Adrenal gland (tissue), 12 donors: Measurements from ENCODE around the gene PPM1D. TPM values are rescaled to one million over a fixed set of nuclear protein-coding genes. Genes with fewer than 3 reads are reported as not detected.

ENCODE experiments used
- DNase-seq, 7 donors: peaks; one replicate each; pipeline ENCODE4 v3.0.0-alpha.2; 2019 to 2020
- H3K27ac ChIP-seq, 5 donors: fragments of 200-600 bp; sonication (generic) in 4 of 5; 1 replicate in 3 of 5; 2 replicates in 2 of 5; pipeline versions ENCODE4 v1.5.1 to v1.8.0; 2016 to 2020; ENCODE audit warnings: mild to moderate bottlenecking in 1 of 5
- H3K27me3 ChIP-seq: fragments of 200-600 bp; 2 replicates; pipeline ENCODE4 v1.8.0; 2021
- H3K36me3 ChIP-seq, 2 donors: fragments of 200-600 bp; replicated peaks in 1 of 2; 1 replicate in 1 of 2; 2 replicates in 1 of 2; pipeline versions ENCODE4 v1.5.1 to v1.8.0; 2018 to 2022
- H3K4me1 ChIP-seq, 2 donors: fragments of 200-600 bp; replicated peaks in 1 of 2; 1 replicate in 1 of 2; 2 replicates in 1 of 2; pipeline versions ENCODE4 v1.5.1 to v1.8.0; 2018 to 2021
- H3K4me3 ChIP-seq, 4 donors: fragments of 200-600 bp; sonication (generic) in 3 of 4; one replicate each; pipeline ENCODE4 v1.5.1; 2016 to 2018
- H3K9me3 ChIP-seq, 3 donors: fragments of 200-600 bp; sonication (generic) in 1 of 3; replicated peaks in 1 of 3; 1 replicate in 2 of 3; 2 replicates in 1 of 3; pipeline versions ENCODE4 v1.5.1 to v1.8.0; 2016 to 2021
- POLR2A ChIP-seq, 2 donors: fragments of 450-650 bp; IDR thresholded peaks; one replicate each; pipeline ENCODE4 v1.6.1; 2017; ENCODE audit warnings: antibody characterized with exemption in 2 of 2, mild to moderate bottlenecking in 2 of 2, moderate library complexity in 1 of 2
- WGBS, 4 donors: extraction: QIAGEN DNeasy Blood & Tissue Kit in 2 of 4; methylation state at CpG; one replicate each; pipeline versions ENCODE4 v1.1.5 to v1.1.7; 2013 to 2017; 5-methylcytosine and 5-hydroxymethylcytosine counted together
- intact Hi-C, 2 donors: fragments of 100-400 bp; cut with DNase I; formaldehyde crosslinking; loops; one replicate each; pipeline versions ENCODE4 v1.14.1 to v1.15.0; 2022 to 2023
- polyA plus RNA-seq, 3 donors: library from polyadenylated mRNA; stranded (reverse); fragments of 200-250 nt in 2 of 3; fragments of 350-450 nt in 1 of 3; fragmentation: Illumina TruSeq in 1 of 3; extraction: RNeasy Lipid Tissue Mini Kit (QIAGEN cat#74804) in 1 of 3; gene quantifications; one replicate each; pipeline ENCODE4 v1.2.3, GENCODE V29; 2013 to 2014
- total RNA-seq, 9 donors: library from RNA; depleted of rRNA in 4 of 9; stranded (reverse); fragments of >200 nt in 4 of 9; fragments of 120-200 nt in 1 of 9; fragmentation: NEBNext Ultra II Directional in 1 of 9; extraction: Animal tissue kit (Norgen Biotek cat#: 25700) in 1 of 9; gene quantifications; one replicate each; pipeline versions ENCODE4 v1.1.0 to v1.2.4, GENCODE V29; 2013 to 2023
- TF ChIP-seq, protein P1 (sequence below), 6 experiments: fragments of 450-650 bp in 4 of 6; fragments of 200-600 bp in 2 of 6; sonication (generic) in 1 of 6; IDR thresholded peaks; 1 replicate in 5 of 6; 2 replicates in 1 of 6; pipeline versions ENCODE4 v1.5.1 to v1.8.0; 2016 to 2021; ENCODE audit warnings: antibody characterized with exemption in 6 of 6, mild to moderate bottlenecking in 2 of 6, moderate library complexity in 1 of 6
- donor health status: healthy with polysubstance abuse.
- donor health status: Bipolar disorder and iron deficiency.
- donor health status: DM: yes; HTN: yes; CAD: no.
- donor health status: DM: no; HTN: no; CAD: no.
- donor health status: DM: no; HTN: no; CAD: no.
- donor health status: DM: yes; HTN: yes; CAD: no.

PPM1D gene
- total and polyA plus RNA-seq, 12 donors = 3.4 to 16.3 (median 8.8) TPM

GRCh38 chr17:60618080-60618479, 18.1 kb downstream of the PPM1D start:
- no peak overlapping the region for H3K4me3 ChIP-seq
- no peaks in the 10 kb centered on the region for H3K36me3 ChIP-seq
- H3K4me1 ChIP-seq = peaks cover 4 to 31% of the 10 kb centered on the region in 2 donors
- TF ChIP-seq, protein P1, sequence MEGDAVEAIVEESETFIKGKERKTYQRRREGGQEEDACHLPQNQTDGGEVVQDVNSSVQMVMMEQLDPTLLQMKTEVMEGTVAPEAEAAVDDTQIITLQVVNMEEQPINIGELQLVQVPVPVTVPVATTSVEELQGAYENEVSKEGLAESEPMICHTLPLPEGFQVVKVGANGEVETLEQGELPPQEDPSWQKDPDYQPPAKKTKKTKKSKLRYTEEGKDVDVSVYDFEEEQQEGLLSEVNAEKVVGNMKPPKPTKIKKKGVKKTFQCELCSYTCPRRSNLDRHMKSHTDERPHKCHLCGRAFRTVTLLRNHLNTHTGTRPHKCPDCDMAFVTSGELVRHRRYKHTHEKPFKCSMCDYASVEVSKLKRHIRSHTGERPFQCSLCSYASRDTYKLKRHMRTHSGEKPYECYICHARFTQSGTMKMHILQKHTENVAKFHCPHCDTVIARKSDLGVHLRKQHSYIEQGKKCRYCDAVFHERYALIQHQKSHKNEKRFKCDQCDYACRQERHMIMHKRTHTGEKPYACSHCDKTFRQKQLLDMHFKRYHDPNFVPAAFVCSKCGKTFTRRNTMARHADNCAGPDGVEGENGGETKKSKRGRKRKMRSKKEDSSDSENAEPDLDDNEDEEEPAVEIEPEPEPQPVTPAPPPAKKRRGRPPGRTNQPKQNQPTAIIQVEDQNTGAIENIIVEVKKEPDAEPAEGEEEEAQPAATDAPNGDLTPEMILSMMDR (IDR thresholded peaks at IDR 0.05) = no peak
- no peak for TF ChIP-seq POLR2A (IDR thresholded peaks at IDR 0.05)
- no peaks in the 10 kb centered on the region for H3K9me3 ChIP-seq
- intact Hi-C loops = no loop called here
- no peak for DNase-seq
- 95 to 99% (median 98%) methylated on average over 3 of the region's 3 CpGs for WGBS, 4 donors
- H3K27ac ChIP-seq = no peak overlapping the region
- no peaks in the 10 kb centered on the region for H3K27me3 ChIP-seq

DNA sequence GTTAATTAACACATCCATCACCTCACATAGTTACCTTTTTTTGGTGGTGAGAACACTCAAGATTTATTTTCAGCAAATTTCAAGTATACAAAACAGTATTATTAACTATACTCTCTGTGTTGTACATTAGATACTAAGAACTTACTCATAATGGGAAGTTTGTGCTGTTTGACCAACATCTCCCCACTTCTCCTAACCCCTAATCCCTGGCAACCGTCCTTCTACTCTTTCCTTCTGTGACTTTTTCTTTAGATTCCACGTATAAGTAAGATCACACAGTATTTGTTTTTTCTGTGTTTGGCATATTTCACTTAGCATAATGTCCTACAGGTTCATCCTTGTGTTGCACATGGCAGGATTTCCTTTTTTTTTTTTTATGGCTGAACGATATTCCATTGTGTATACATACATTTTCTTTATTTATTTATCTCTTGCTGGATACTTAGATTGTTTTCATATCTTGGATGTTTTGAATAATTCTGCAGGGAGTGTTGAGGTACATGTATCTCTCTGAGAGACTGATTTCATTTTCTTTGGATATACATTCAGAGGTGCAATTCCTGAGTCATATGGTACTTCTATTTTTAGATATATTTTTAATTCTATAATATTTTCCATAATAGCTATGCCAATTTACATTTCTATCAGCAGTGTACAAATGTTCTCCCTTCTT, 19.0 kb downstream of the PPM1D start:
- Histone ChIP-seq H3K4me1 (peaks cover 4 to 40% of the 10 kb centered on the region in 2 donors), H3K9me3 (peaks cover 0 to 3% (median 0%) of the 10 kb centered on the region in 3 donors), H3K36me3 (no peaks in the 10 kb centered on the region), H3K27ac (no peak overlapping the region), H3K4me3 (no peak overlapping the region), H3K27me3 (no peaks in the 10 kb centered on the region)
- no peak for TF ChIP-seq POLR2A (IDR thresholded peaks at IDR 0.05)
- TF ChIP-seq, protein P1 (IDR thresholded peaks at IDR 0.05) = no peak
- DNase-seq = no peak
- 59 to 80% (median 70%) methylated on average over 3 of the region's 3 CpGs for WGBS, 4 donors
- intact Hi-C loops = no loop called here

DNA sequence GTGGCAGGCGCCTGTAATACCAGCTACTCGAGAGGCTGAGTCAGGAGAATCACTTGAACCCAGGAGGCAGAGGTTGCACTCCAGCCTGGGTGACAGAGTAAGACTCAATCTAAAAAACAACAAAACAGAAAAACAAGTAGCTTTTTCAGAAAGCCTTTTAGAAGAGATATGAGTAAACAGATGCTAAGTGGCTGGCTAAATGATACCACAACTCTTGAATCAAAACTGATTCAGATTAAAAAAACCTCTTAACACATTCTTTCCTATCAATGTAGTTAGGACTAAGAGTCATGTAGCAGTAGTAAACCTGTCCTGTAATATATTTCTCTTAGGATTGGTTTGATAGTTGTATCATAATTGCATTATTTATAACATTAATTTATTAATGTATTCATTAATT, 23.0 kb downstream of the PPM1D start:
- TF ChIP-seq, protein P1 (IDR thresholded peaks at IDR 0.05) = no peak
- no peak for TF ChIP-seq POLR2A (IDR thresholded peaks at IDR 0.05)
- WGBS, 4 donors = 88 to 97% (median 94%) methylated on average over 2 of the region's 2 CpGs

GRCh38 chr17:60623415-60623814, 23.4 kb downstream of the PPM1D start:
- H3K36me3 ChIP-seq = no peaks in the 10 kb centered on the region
- 80 to 87% (median 84%) methylated on average over 9 of the region's 9 CpGs for WGBS, 4 donors
- no peak for TF ChIP-seq POLR2A (IDR thresholded peaks at IDR 0.05)
- TF ChIP-seq, protein P1 (IDR thresholded peaks at IDR 0.05) = no peak
- H3K27me3 ChIP-seq = no peaks in the 10 kb centered on the region
- no peak overlapping the region for H3K27ac ChIP-seq
- H3K4me1 ChIP-seq = peaks cover 0 to 26% of the 10 kb centered on the region in 2 donors
- no peak overlapping the region for H3K4me3 ChIP-seq
- no peak for DNase-seq
- peaks cover 0 to 3% (median 0%) of the 10 kb centered on the region in 3 donors for H3K9me3 ChIP-seq
- intact Hi-C loops = no loop called here

More for the DNA sequence above, 23.0 kb downstream of the PPM1D start:
- Histone ChIP-seq H3K4me3 (no peak overlapping the region), H3K27ac (no peak overlapping the region), H3K9me3 (peaks cover 0 to 3% (median 0%) of the 10 kb centered on the region in 3 donors), H3K36me3 (no peaks in the 10 kb centered on the region), H3K27me3 (no peaks in the 10 kb centered on the region), H3K4me1 (peaks cover 0 to 31% of the 10 kb centered on the region in 2 donors)
- intact Hi-C loops = no loop called here
- DNase-seq = no peak
